Measurements from ENCODE around the gene ZNF768. TPM values are rescaled to one million over a fixed set of nuclear protein-coding genes. Genes with fewer than 3 reads are reported as not detected.

ZNF768 gene
- total RNA-seq, 1 donor from 2014 or later, result 15.5 TPM

DNA sequence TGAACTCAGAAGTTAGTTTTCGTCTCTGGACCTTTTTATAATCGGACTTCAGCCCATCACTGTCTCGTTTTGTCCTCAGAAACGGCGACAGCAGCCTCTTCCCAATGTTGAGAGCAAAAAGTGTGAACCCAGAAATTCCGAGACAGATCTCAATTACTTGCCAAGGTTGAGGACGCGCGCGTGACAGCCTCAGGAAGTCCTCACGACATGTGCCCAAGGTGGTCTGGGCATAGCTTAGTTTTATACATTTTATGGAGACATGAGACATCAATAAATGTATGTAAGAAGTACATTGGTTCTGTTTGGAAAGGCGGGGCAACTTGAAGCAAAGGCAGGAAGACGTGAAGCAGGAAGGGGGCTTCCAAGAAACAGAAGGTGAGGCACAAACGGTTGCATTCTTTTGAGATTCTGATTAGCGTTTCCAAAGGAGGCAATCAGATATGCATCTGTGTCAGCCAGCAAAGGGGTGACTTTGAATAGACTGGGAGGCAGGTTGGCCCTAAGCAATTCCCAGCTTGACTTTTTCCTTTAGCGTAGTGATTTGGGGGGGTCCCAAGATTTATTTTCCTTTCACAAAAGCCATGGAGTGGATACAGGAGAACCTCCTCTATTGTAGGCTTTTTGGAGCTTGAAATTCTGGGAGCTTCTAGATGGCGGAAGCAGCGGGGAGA is 8.9 kb upstream of the ZNF768 start:
- TF ChIP-seq, protein P1, sequence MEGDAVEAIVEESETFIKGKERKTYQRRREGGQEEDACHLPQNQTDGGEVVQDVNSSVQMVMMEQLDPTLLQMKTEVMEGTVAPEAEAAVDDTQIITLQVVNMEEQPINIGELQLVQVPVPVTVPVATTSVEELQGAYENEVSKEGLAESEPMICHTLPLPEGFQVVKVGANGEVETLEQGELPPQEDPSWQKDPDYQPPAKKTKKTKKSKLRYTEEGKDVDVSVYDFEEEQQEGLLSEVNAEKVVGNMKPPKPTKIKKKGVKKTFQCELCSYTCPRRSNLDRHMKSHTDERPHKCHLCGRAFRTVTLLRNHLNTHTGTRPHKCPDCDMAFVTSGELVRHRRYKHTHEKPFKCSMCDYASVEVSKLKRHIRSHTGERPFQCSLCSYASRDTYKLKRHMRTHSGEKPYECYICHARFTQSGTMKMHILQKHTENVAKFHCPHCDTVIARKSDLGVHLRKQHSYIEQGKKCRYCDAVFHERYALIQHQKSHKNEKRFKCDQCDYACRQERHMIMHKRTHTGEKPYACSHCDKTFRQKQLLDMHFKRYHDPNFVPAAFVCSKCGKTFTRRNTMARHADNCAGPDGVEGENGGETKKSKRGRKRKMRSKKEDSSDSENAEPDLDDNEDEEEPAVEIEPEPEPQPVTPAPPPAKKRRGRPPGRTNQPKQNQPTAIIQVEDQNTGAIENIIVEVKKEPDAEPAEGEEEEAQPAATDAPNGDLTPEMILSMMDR (IDR thresholded peaks at IDR 0.05), result no peak
- TF ChIP-seq EZH2 (IDR thresholded peaks at IDR 0.05), result no peak
- no peak for TF ChIP-seq EZH2phosphoT487 (IDR thresholded peaks at IDR 0.05)
- DNase-seq (ENCODE audit: low spot score), result peak; percentile 41
- Histone ChIP-seq H3K4me2 (peak overlapping the region; percentile 82), H3K36me3 (no peaks in the 10 kb centered on the region), H3K9ac (peak overlapping the region; percentile 27), H3K4me1 (peaks cover 8% of the 10 kb centered on the region), H3K4me3 (peak overlapping the region; percentile 71), H2AFZ (replicated peaks) (peak overlapping the region; percentile 80), H3F3A (ENCODE audit: low read depth) (peaks cover 7% of the 10 kb centered on the region), H3K79me2 (ENCODE audit: low read depth) (peaks cover 36% of the 10 kb centered on the region), H3K9me3 (ENCODE audit: low read depth) (no peaks in the 10 kb centered on the region), H4K20me1 (ENCODE audit: low read depth) (no peaks in the 10 kb centered on the region), H3K27ac (no peak overlapping the region), H3K27me3 (no peaks in the 10 kb centered on the region)
- peaks cover 9% of the 10 kb centered on the region for H3K36me3 Mint-ChIP-seq
- peak overlapping the region; percentile 91 for H3K27ac Mint-ChIP-seq
- H3K4me3 Mint-ChIP-seq, result peak overlapping the region; percentile 88
- peaks cover 24% of the 10 kb centered on the region for H3K4me1 Mint-ChIP-seq
- H3K27me3 Mint-ChIP-seq (ENCODE audit: insufficient read depth, low read depth), result peaks cover 4% of the 10 kb centered on the region
- no peaks in the 10 kb centered on the region for H3K9me3 Mint-ChIP-seq

DNA sequence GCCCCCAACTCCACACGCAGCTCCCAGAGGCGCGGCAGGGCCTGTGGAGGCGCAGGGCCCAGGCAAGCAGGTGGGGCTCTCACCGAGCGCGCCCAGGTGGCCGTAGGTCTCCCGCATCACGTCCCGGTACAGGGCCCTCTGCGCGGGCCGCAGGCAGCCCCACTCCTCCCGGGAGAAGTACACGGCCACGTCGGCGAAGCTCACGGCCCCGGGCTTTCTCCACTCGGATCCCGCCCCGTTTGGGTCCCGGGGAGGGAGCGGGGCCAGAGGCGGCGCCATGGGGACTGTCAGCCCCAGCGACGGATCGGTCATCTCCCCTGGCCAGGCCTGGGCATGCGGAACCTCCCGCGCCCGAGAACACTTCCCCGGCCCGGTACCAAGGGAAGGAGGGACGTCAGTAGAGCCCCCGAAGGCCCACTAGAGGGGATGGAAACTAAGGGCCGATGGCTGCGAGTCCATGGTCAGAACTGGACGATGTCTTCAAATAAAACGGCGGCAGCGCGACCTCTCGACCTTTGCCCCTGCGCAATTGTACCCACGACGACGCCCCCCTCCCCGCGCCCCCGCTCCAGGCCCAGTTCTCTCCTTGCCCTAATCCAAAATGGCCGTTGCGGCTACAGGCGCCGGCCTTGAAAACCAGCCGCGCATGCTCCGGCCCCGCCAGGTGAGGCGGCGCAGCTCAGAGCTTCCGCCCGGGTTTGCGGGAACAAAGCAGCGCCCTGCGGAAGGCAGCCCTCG is 8.2 kb upstream of the ZNF768 start, which contains the start of gene ZNF747:
ZNF747 (minus strand) TSS at position 491 of the 738 bp plus-strand sequence; CDS start at position 312, 179 bp downstream.
- peak within 1 kb of the TSS; percentile 45 for H3K9ac ChIP-seq
- H3K4me2 ChIP-seq, result peak within 1 kb of the TSS; percentile 82
- H3K4me3 Mint-ChIP-seq, result peak within 1 kb of the TSS; percentile 88
- no peaks in the 10 kb centered on the region for H3K9me3 Mint-ChIP-seq
- no peaks in the 10 kb centered on the region for H3K36me3 ChIP-seq
- H3K79me2 ChIP-seq (ENCODE audit: low read depth), result peaks cover 36% of the 10 kb centered on the region
- no peaks in the 10 kb centered on the region for H4K20me1 ChIP-seq (ENCODE audit: low read depth)
- TF ChIP-seq, protein P1 (IDR thresholded peaks at IDR 0.05), result peak; percentile 17
- no peak for TF ChIP-seq EZH2phosphoT487 (IDR thresholded peaks at IDR 0.05)
- peak within 1 kb of the TSS; percentile 71 for H3K4me3 ChIP-seq
- peaks cover 8% of the 10 kb centered on the region for H3K4me1 ChIP-seq
- H3K27me3 Mint-ChIP-seq (ENCODE audit: insufficient read depth, low read depth), result peaks cover 4% of the 10 kb centered on the region
- peak within 1 kb of the TSS; percentile 80 for H2AFZ ChIP-seq (replicated peaks)
- peak within 1 kb of the TSS; percentile 91 for H3K27ac Mint-ChIP-seq
- no peaks in the 10 kb centered on the region for H3K9me3 ChIP-seq (ENCODE audit: low read depth)
- DNase-seq (ENCODE audit: low spot score), result peak; percentile 95
- H3K27me3 ChIP-seq, result no peaks in the 10 kb centered on the region
- peaks cover 24% of the 10 kb centered on the region for H3K4me1 Mint-ChIP-seq
- H3K36me3 Mint-ChIP-seq, result peaks cover 9% of the 10 kb centered on the region
- no peak within 1 kb of the TSS for H3K27ac ChIP-seq
- peaks cover 7% of the 10 kb centered on the region for H3F3A ChIP-seq (ENCODE audit: low read depth)

DNA sequence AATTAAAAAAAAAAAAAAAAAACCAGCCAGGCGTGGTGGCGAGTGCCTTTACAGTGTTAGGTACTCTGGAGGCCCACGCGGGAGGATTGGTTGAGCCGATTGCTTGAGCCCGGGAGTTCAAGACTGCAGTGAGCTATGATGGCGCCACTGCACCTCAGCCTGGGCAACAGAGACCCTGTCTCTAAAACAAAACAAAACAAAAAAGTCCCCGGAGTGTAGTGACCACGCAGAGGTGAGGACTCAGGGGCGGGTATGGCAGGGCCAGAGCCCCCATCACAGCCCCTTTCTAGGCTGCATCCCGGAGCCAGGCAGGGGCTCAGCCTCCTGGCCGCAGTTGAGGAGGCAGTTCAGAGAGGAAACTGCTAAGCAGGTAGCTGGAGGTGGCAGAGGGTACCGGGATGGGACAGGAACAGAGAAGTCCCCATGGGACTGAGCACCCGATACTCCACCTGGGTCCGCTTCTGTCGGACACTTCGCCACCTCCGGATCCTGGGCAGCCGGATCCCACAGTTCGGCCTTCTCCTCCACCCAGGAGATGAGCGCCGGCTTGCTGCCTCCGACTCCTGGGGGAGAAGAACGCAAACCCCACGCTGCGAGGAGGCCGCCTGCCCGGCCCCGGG is 7.5 kb upstream of the ZNF768 start:
- no peaks in the 10 kb centered on the region for H3K9me3 Mint-ChIP-seq
- peak; percentile 17 for DNase-seq (ENCODE audit: low spot score)

More for the DNA sequence above, 7.5 kb upstream of the ZNF768 start:
- Histone ChIP-seq H3K9ac (peak overlapping the region; percentile 45), H3F3A (ENCODE audit: low read depth) (peaks cover 7% of the 10 kb centered on the region), H2AFZ (replicated peaks) (peak overlapping the region; percentile 80), H3K4me2 (peak overlapping the region; percentile 82), H3K4me3 (peak overlapping the region; percentile 71), H3K27me3 (no peaks in the 10 kb centered on the region), H3K9me3 (ENCODE audit: low read depth) (no peaks in the 10 kb centered on the region), H3K27ac (no peak overlapping the region), H3K79me2 (ENCODE audit: low read depth) (peaks cover 36% of the 10 kb centered on the region), H3K36me3 (no peaks in the 10 kb centered on the region), H4K20me1 (ENCODE audit: low read depth) (no peaks in the 10 kb centered on the region), H3K4me1 (peaks cover 8% of the 10 kb centered on the region)
- Mint-ChIP-seq H3K27me3 (ENCODE audit: insufficient read depth, low read depth) (peaks cover 3% of the 10 kb centered on the region), H3K4me3 (peak overlapping the region; percentile 82), H3K36me3 (peaks cover 9% of the 10 kb centered on the region), H3K4me1 (peaks cover 24% of the 10 kb centered on the region), H3K27ac (peak overlapping the region; percentile 50)
- TF ChIP-seq, protein P1 (IDR thresholded peaks at IDR 0.05), result no peak
- no peak for TF ChIP-seq EZH2 (IDR thresholded peaks at IDR 0.05)
- TF ChIP-seq EZH2phosphoT487 (IDR thresholded peaks at IDR 0.05), result no peak

Measured in neural progenitor cell (in vitro differentiated cells).